Dermis microvascular lymphatic vessel endothelial cell (primary cell): ENCODE measurements around the gene PNISR. TPM values are rescaled to one million over a fixed set of nuclear protein-coding genes. Genes with fewer than 3 reads are reported as not detected.

Experiments used
- total RNA-seq: library from RNA; depleted of rRNA; stranded (reverse); fragments of >200 nt; gene quantifications from 2 replicates; pipeline ENCODE4 v1.2.1, GENCODE V29; 2014

PNISR gene
- total RNA-seq, 1 donor from 2014 or later: 27.7 TPM

Other genes with a start within 250 kb of the PNISR start
- 0.39 and 0.76 TPM in 2 replicates for gene FAXC, start 75.6 kb downstream of the PNISR start, total RNA-seq
- gene COQ3, start 31.1 kb downstream of the PNISR start, total RNA-seq: 2.9 and 5.5 TPM in 2 replicates
- 10.1 TPM in 2 replicates for gene USP45, start 90.1 kb upstream of the PNISR start, total RNA-seq
- 70.9 and 86.5 TPM in 2 replicates for gene CCNC, start 143.4 kb upstream of the PNISR start, total RNA-seq
- gene PRDM13, start 181.5 kb upstream of the PNISR start, total RNA-seq: not detected in 2 replicates